ENCODE measurements around the gene CTXN3.

The CTXN3 gene

GRCh38 chr5:127642949-127643348 lies 5.9 kb upstream of the CTXN3 start:
- Histone ChIP-seq H3K9me3 (ENCODE audit: insufficient read depth, low read length, severe bottlenecking) (no peaks in the 10 kb centered on the region), H3K4me2 (ENCODE audit: insufficient read depth, low read length) (no peak overlapping the region), H3K4me3 (ENCODE audit: low read depth in 1 of 2, low read length in 2 of 2) (no peak overlapping the region), H3K4me1 (ENCODE audit: insufficient read depth, low read length) (no peaks in the 10 kb centered on the region), H3K27ac (ENCODE audit: low read length) (no peak overlapping the region), H3K36me3 (ENCODE audit: insufficient read depth, low read length) (no peaks in the 10 kb centered on the region), H4K20me1 (ENCODE audit: insufficient read depth, low read length) (no peaks in the 10 kb centered on the region), H3K27me3 (ENCODE audit: insufficient read depth, low read length, poor library complexity) (no peaks in the 10 kb centered on the region), H3K79me2 (ENCODE audit: insufficient read depth, low read length) (no peaks in the 10 kb centered on the region), H3K9ac (ENCODE audit: low read depth, low read length) (no peak overlapping the region), H2AFZ (ENCODE audit: low read depth, low read length) (no peak overlapping the region)
- no peak for ATAC-seq (ENCODE audit: insufficient read depth, low read depth)
- TF ChIP-seq EZH2 (IDR thresholded peaks at IDR 0.05; ENCODE audit: borderline replicate concordance, low read depth, low read length, severe bottlenecking): no peak
- no peak for TF ChIP-seq CTCF (IDR thresholded peaks at IDR 0.05; ENCODE audit: borderline replicate concordance, extremely low read depth, low read length, poor library complexity, severe bottlenecking)
- no peak for DNase-seq

GRCh38 chr5:127643607-127644006 lies 5.3 kb upstream of the CTXN3 start:
- Histone ChIP-seq H3K4me3 (ENCODE audit: low read depth in 1 of 2, low read length in 2 of 2) (no peak overlapping the region), H3K27me3 (ENCODE audit: insufficient read depth, low read length, poor library complexity) (no peaks in the 10 kb centered on the region), H3K9ac (ENCODE audit: low read depth, low read length) (no peak overlapping the region), H3K79me2 (ENCODE audit: insufficient read depth, low read length) (no peaks in the 10 kb centered on the region), H3K4me1 (ENCODE audit: insufficient read depth, low read length) (no peaks in the 10 kb centered on the region), H3K9me3 (ENCODE audit: insufficient read depth, low read length, severe bottlenecking) (no peaks in the 10 kb centered on the region), H2AFZ (ENCODE audit: low read depth, low read length) (no peak overlapping the region), H3K36me3 (ENCODE audit: insufficient read depth, low read length) (no peaks in the 10 kb centered on the region), H3K4me2 (ENCODE audit: insufficient read depth, low read length) (no peak overlapping the region), H4K20me1 (ENCODE audit: insufficient read depth, low read length) (no peaks in the 10 kb centered on the region), H3K27ac (ENCODE audit: low read length) (no peak overlapping the region)
- no peak for ATAC-seq (ENCODE audit: insufficient read depth, low read depth)
- DNase-seq: no peak
- TF ChIP-seq CTCF (IDR thresholded peaks at IDR 0.05; ENCODE audit: borderline replicate concordance, extremely low read depth, low read length, poor library complexity, severe bottlenecking) (no peak), EZH2 (IDR thresholded peaks at IDR 0.05; ENCODE audit: borderline replicate concordance, low read depth, low read length, severe bottlenecking) (no peak)

- Histone ChIP-seq H3K27ac (ENCODE audit: low read length) (no peak overlapping the region), H3K9me3 (ENCODE audit: insufficient read depth, low read length, severe bottlenecking) (no peaks in the 10 kb centered on the region), H3K4me1 (ENCODE audit: insufficient read depth, low read length) (no peaks in the 10 kb centered on the region), H3K9ac (ENCODE audit: low read depth, low read length) (no peak overlapping the region), H3K4me3 (ENCODE audit: low read depth in 1 of 2, low read length in 2 of 2) (no peak overlapping the region), H4K20me1 (ENCODE audit: insufficient read depth, low read length) (no peaks in the 10 kb centered on the region), H3K36me3 (ENCODE audit: insufficient read depth, low read length) (no peaks in the 10 kb centered on the region), H3K4me2 (ENCODE audit: insufficient read depth, low read length) (no peak overlapping the region), H3K27me3 (ENCODE audit: insufficient read depth, low read length, poor library complexity) (no peaks in the 10 kb centered on the region), H2AFZ (ENCODE audit: low read depth, low read length) (no peak overlapping the region), H3K79me2 (ENCODE audit: insufficient read depth, low read length) (no peaks in the 10 kb centered on the region)
- no peak for DNase-seq
- no peak for ATAC-seq (ENCODE audit: insufficient read depth, low read depth)
- TF ChIP-seq CTCF (IDR thresholded peaks at IDR 0.05; ENCODE audit: borderline replicate concordance, extremely low read depth, low read length, poor library complexity, severe bottlenecking): no peak
- no peak for TF ChIP-seq EZH2 (IDR thresholded peaks at IDR 0.05; ENCODE audit: borderline replicate concordance, low read depth, low read length, severe bottlenecking)
Measured at GRCh38 chr5:127645300-127645726, 3.6 kb upstream of the CTXN3 start.
